H1 (cell line): ENCODE data around the gene XDH. TPM values are rescaled to one million over a fixed set of nuclear protein-coding genes. Genes with fewer than 3 reads are reported as not detected.

Experiments used
- CTCF ChIA-PET: fragments of 300-600 bp; sonication (Branson Sonifier 250); formaldehyde crosslinking; loops from one replicate; lab custom pipeline; 2021; ENCODE audit not compliant: partially characterized antibody; lab: Charles Lee
- POLR2A ChIA-PET: fragments of 300-600 bp; sonication (Branson Sonifier 250); formaldehyde crosslinking; loops from one replicate; lab custom pipeline; 2021; ENCODE audit warnings: inconsistent platforms; ENCODE audit not compliant: partially characterized antibody; lab: Charles Lee
- DNase-seq, 2 experiments: peaks; one replicate each; pipeline versions ENCODE4 v3.0.0 to v3.0.0-alpha.2; 2010 to 2022; ENCODE audit warnings: low spot score in 2 of 2, low read depth in 1 of 2, mixed read lengths in 1 of 2
- FAIRE-seq: peaks from 2 replicates; lab custom pipeline; 2011; peaks lifted over from hg19 to GRCh38; lab: Jason Lieb, UNC
- H2AFZ ChIP-seq: 2 replicates; pipeline ENCODE4 v1.8.1; 2012; ENCODE audit warnings: low read length, inconsistent platforms
- H2AK5ac ChIP-seq: 2 replicates; pipeline ENCODE4 v1.6.1; 2013; ENCODE audit warnings: low read depth, low read length
- H2BK120ac ChIP-seq: replicated peaks from 2 replicates; pipeline ENCODE3; 2013; ENCODE audit warnings: low read depth, low read length, inconsistent platforms
- H2BK12ac ChIP-seq: 2 replicates; pipeline ENCODE4 v1.6.1; 2013; ENCODE audit warnings: low read depth, low read length
- H2BK15ac ChIP-seq: 2 replicates; pipeline ENCODE4 v1.6.1; 2013; ENCODE audit warnings: low read length
- H2BK20ac ChIP-seq: 2 replicates; pipeline ENCODE4 v1.6.1; 2013; ENCODE audit warnings: low read length
- H2BK5ac ChIP-seq: 2 replicates; pipeline ENCODE4 v1.6.1; 2013; ENCODE audit warnings: low read depth, low read length
- H3K14ac ChIP-seq: 2 replicates; pipeline ENCODE4 v1.6.1; 2013; ENCODE audit warnings: inconsistent platforms; ENCODE audit not compliant: insufficient read length
- H3K18ac ChIP-seq: 2 replicates; pipeline ENCODE4 v1.6.1; 2013; ENCODE audit warnings: low read length; ENCODE audit errors: extremely low read depth
- H3K23ac ChIP-seq: 2 replicates; pipeline ENCODE4 v1.6.1; 2013; ENCODE audit warnings: inconsistent platforms; ENCODE audit not compliant: insufficient read length
- H3K23me2 ChIP-seq: 2 replicates; pipeline ENCODE4 v1.6.1; 2013; ENCODE audit warnings: low read depth, low read length
- H3K27ac ChIP-seq: 2 replicates; pipeline ENCODE4 v1.6.1; 2011; ENCODE audit warnings: low read depth, low read length, inconsistent platforms
- H3K27me3 ChIP-seq, 4 experiments: replicated peaks in 1 of 4; 1 replicate in 1 of 4; 2 replicates in 3 of 4; pipeline versions ENCODE4 v1.6.1 to v1.8.1; 2011 to 2013; ENCODE audit warnings: low read length in 3 of 4, mild to moderate bottlenecking in 3 of 4, inconsistent platforms in 2 of 4, mixed read lengths in 2 of 4, moderate library complexity in 1 of 4; ENCODE audit not compliant: control insufficient read depth in 3 of 4, insufficient read depth in 3 of 4; ENCODE audit errors: extremely low read depth in 1 of 4
- H3K36me3 ChIP-seq, 4 experiments: 2 replicates each; pipeline versions ENCODE4 v1.6.1 to v1.8.1; 2011 to 2013; ENCODE audit warnings: mild to moderate bottlenecking in 4 of 4, low read length in 3 of 4, moderate library complexity in 2 of 4, control low read depth in 1 of 4, inconsistent platforms in 1 of 4; ENCODE audit not compliant: insufficient read depth in 4 of 4, control insufficient read depth in 2 of 4
- H3K4ac ChIP-seq: replicated peaks from 2 replicates; pipeline ENCODE3; 2013; ENCODE audit warnings: low read length, low read depth, mixed read lengths, inconsistent platforms; ENCODE audit not compliant: insufficient read length
- H3K4me1 ChIP-seq, 4 experiments: replicated peaks in 1 of 4; 1 replicate in 1 of 4; 2 replicates in 3 of 4; pipeline versions ENCODE4 v1.6.1 to v1.8.1; 2011 to 2013; ENCODE audit warnings: low read length in 3 of 4, inconsistent platforms in 2 of 4, mixed read lengths in 1 of 4; ENCODE audit not compliant: insufficient read depth in 4 of 4, control insufficient read depth in 3 of 4
- H3K4me2 ChIP-seq, 2 experiments: 2 replicates each; pipeline versions ENCODE4 v1.6.1 to v1.8.1; 2011 to 2013; ENCODE audit warnings: low read depth in 2 of 2, low read length in 2 of 2, control low read depth in 1 of 2, inconsistent platforms in 1 of 2, mild to moderate bottlenecking in 1 of 2; ENCODE audit not compliant: insufficient read depth in 1 of 2
- H3K4me3 ChIP-seq, 4 experiments: fragments of 200-600, 300-600 bp in 1 of 4; sonication (generic), shearing (Covaris generic), sonication (Bioruptor Twin) in 1 of 4; 2 replicates each; pipeline versions ENCODE4 v1.5.1 to v1.8.1; 2011 to 2016; ENCODE audit warnings: low read length in 4 of 4, low read depth in 3 of 4, control low read depth in 2 of 4, inconsistent platforms in 2 of 4, mild to moderate bottlenecking in 2 of 4, mixed read lengths in 1 of 4, moderate library complexity in 1 of 4; ENCODE audit not compliant: insufficient read depth in 2 of 4; ENCODE audit errors: extremely low read depth in 1 of 4
- H3K56ac ChIP-seq: replicated peaks from 2 replicates; pipeline ENCODE3; 2013; ENCODE audit warnings: low read depth, mild to moderate bottlenecking, mixed read lengths, low read length, inconsistent platforms; ENCODE audit not compliant: insufficient read length
- H3K79me1 ChIP-seq: 2 replicates; pipeline ENCODE4 v1.6.1; 2013; ENCODE audit warnings: low read depth, low read length, control low read depth
- H3K79me2 ChIP-seq, 2 experiments: 2 replicates each; pipeline versions ENCODE4 v1.6.1 to v1.8.1; 2012 to 2013; ENCODE audit warnings: low read length in 2 of 2, mild to moderate bottlenecking in 2 of 2, inconsistent platforms in 1 of 2; ENCODE audit not compliant: insufficient read depth in 2 of 2, control insufficient read depth in 1 of 2
- H3K9ac ChIP-seq, 4 experiments: replicated peaks in 1 of 4; 1 replicate in 1 of 4; 2 replicates in 3 of 4; pipeline versions ENCODE4 v1.6.1 to v1.8.1; 2011 to 2013; ENCODE audit warnings: low read depth in 3 of 4, low read length in 3 of 4, control low read depth in 2 of 4, mild to moderate bottlenecking in 2 of 4, moderate library complexity in 2 of 4, inconsistent platforms in 1 of 4; ENCODE audit errors: extremely low read depth in 1 of 4
- H3K9me3 ChIP-seq, 2 experiments: 2 replicates each; pipeline versions ENCODE4 v1.6.1 to v1.8.1; 2012 to 2013; ENCODE audit warnings: mild to moderate bottlenecking in 2 of 2, moderate library complexity in 2 of 2, control low read depth in 1 of 2, inconsistent platforms in 1 of 2, low read depth in 1 of 2, low read length in 1 of 2, mixed read lengths in 1 of 2; ENCODE audit not compliant: insufficient read depth in 2 of 2
- H4K20me1 ChIP-seq, 2 experiments: replicated peaks in 1 of 2; 2 replicates each; pipeline versions ENCODE3 to v1.8.1; 2011 to 2013; ENCODE audit warnings: inconsistent platforms in 2 of 2, low read length in 2 of 2, mild to moderate bottlenecking in 1 of 2; ENCODE audit not compliant: insufficient read depth in 2 of 2, control insufficient read depth in 1 of 2
- H4K5ac ChIP-seq: 2 replicates; pipeline ENCODE4 v1.6.1; 2013; ENCODE audit warnings: low read length, low read depth, mixed read lengths, inconsistent platforms; ENCODE audit not compliant: insufficient read length
- H4K8ac ChIP-seq: 2 replicates; pipeline ENCODE4 v1.8.0; 2013; ENCODE audit warnings: mild to moderate bottlenecking, moderate library complexity, low read length, inconsistent platforms; ENCODE audit not compliant: insufficient read depth; ENCODE audit errors: extremely low read depth
- H4K91ac ChIP-seq: replicated peaks from 2 replicates; pipeline ENCODE3; 2013; ENCODE audit warnings: low read length, mixed read lengths, inconsistent platforms; ENCODE audit not compliant: insufficient read length
- FOSL1 ChIP-seq: IDR thresholded peaks from 2 replicates; pipeline ENCODE4 v1.6.1; 2011; ENCODE audit warnings: mild to moderate bottlenecking, low read depth, low read length, moderate library complexity; ENCODE audit not compliant: insufficient read depth
- KDM4A ChIP-seq: IDR thresholded peaks from one replicate; pipeline ENCODE4 v1.7.1; 2012; ENCODE audit warnings: low read depth, mild to moderate bottlenecking, moderate library complexity, low read length, inconsistent platforms; ENCODE audit not compliant: severe bottlenecking
- MAFK ChIP-seq: IDR thresholded peaks from 2 replicates; pipeline ENCODE4 v1.6.1; 2012; ENCODE audit warnings: low read depth, mild to moderate bottlenecking, improper control_type of control experiment, low read length
- PHF8 ChIP-seq: fragments of 200-600 bp; sonication (generic); conservative IDR thresholded peaks from 2 replicates; pipeline ENCODE4 v1.7.1; 2012; ENCODE audit warnings: low read depth, mild to moderate bottlenecking, inconsistent platforms, low read length, moderate library complexity
- USF2 ChIP-seq: IDR thresholded peaks from 2 replicates; pipeline ENCODE4 v1.6.1; 2011; ENCODE audit warnings: low read length, improper control_type of control experiment
- YY1 ChIP-seq: IDR thresholded peaks from 2 replicates; pipeline ENCODE4 v1.6.1; 2011; ENCODE audit warnings: low read depth, mild to moderate bottlenecking, low read length
- ZNF274 ChIP-seq: IDR thresholded peaks from 2 replicates; pipeline ENCODE4 v1.7.0; 2012; ENCODE audit warnings: low read length, borderline replicate concordance; ENCODE audit errors: extremely low read depth
- WGBS, 2 experiments: shearing (Covaris generic) in 1 of 2; methylation state at CpG; one replicate each; pipeline versions ENCODE4 v1.1.6 to v1.1.7; 2013 to 2015; ENCODE audit warnings: low lambda C conversion rate in 2 of 2, mixed read lengths in 2 of 2, inconsistent platforms in 1 of 2, low coverage in 1 of 2, missing lambda C conversion rate in 1 of 2; ENCODE audit not compliant: insufficient replicate concordance in 2 of 2, insufficient coverage in 1 of 2, insufficient read length in 1 of 2; ENCODE audit errors: extremely low coverage in 1 of 2, missing lambda C conversion rate in 1 of 2; 5-methylcytosine and 5-hydroxymethylcytosine counted together
- polyA plus RNA-seq, 7 experiments: library from polyadenylated mRNA; depleted of rRNA in 3 of 7; stranded (reverse) in 5 of 7; unstranded in 2 of 7; fragments of >200 nt in 5 of 7; fragments of 200-250 nt in 2 of 7; gene quantifications; 1 replicate in 5 of 7; 2 replicates in 1 of 7; 4 replicates in 1 of 7; pipeline versions ENCODE4 v1.2.1 to v1.2.3, GENCODE V29; 2011 to 2013; ENCODE audit warnings: missing spikeins in 2 of 7, mixed read lengths in 2 of 7
- total RNA-seq: library from RNA; stranded (reverse); fragmentation: NEBNext Ultra II Directional; extraction: Animal tissue kit (Norgen Biotek cat#: 25700); gene quantifications from 2 replicates; pipeline ENCODE4 v1.2.1, GENCODE V29; 2021
- TF ChIP-seq, protein P1 (sequence below): IDR thresholded peaks from 2 replicates; pipeline ENCODE4 v1.6.1; 2012; ENCODE audit warnings: inconsistent platforms

XDH gene
- total and polyA plus RNA-seq, 2 of the 8 experiments (the other 6 are each of a cell fraction or from before 2014, with no cell fraction given), result 0.68 to 1.2 TPM

- Histone ChIP-seq H2AFZ (no peak overlapping the region), H3K79me2 (no peaks in the 10 kb centered on the region), H4K5ac (no peak overlapping the region), H3K23ac (no peak overlapping the region), H3K4me3 (no peak overlapping the region), H3K18ac (no peak overlapping the region), H2BK15ac (no peak overlapping the region), H3K23me2 (no peaks in the 10 kb centered on the region), H4K20me1 (no peaks in the 10 kb centered on the region), H3K9me3 (peaks cover 0 to 13% of the 10 kb centered on the region in 2 experiments; a peak in 2 of 4 replicates), H2BK120ac (no peak overlapping the region), H3K27ac (no peak overlapping the region), H2BK5ac (no peak overlapping the region), H2BK12ac (no peak overlapping the region), H3K56ac (no peak overlapping the region), H3K4me2 (no peak overlapping the region), H4K91ac (no peak overlapping the region), H4K8ac (no peak overlapping the region), H3K4ac (no peak overlapping the region), H3K36me3 (no peaks in the 10 kb centered on the region; a peak in 1 of 8 replicates), H3K9ac (no peak overlapping the region), H3K79me1 (no peaks in the 10 kb centered on the region), H2BK20ac (no peak overlapping the region), H3K27me3 (no peaks in the 10 kb centered on the region), H3K4me1 (no peaks in the 10 kb centered on the region), H3K14ac (no peak overlapping the region), H2AK5ac (no peak overlapping the region)
- CTCF ChIA-PET, result interaction anchor here (1.2 to 3.0 kb wide), 2 partner anchors 94 to 111 kb away, joined by 4 to 10 read pairs; no protein-coding TSS in a partner anchor
- POLR2A ChIA-PET, result no interaction called here
- TF ChIP-seq KDM4A, result no peak
- TF ChIP-seq USF2, result no peak
- TF ChIP-seq, protein P1, sequence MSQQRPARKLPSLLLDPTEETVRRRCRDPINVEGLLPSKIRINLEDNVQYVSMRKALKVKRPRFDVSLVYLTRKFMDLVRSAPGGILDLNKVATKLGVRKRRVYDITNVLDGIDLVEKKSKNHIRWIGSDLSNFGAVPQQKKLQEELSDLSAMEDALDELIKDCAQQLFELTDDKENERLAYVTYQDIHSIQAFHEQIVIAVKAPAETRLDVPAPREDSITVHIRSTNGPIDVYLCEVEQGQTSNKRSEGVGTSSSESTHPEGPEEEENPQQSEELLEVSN, result no peak
- TF ChIP-seq PHF8, result no peak
- no peak for TF ChIP-seq MAFK
- TF ChIP-seq YY1, result no peak
- no peak for TF ChIP-seq ZNF274
- no peak for TF ChIP-seq FOSL1
- FAIRE-seq, result no peak
- WGBS, 2 experiments, result 89% methylated on average over 2 of the region's 2 CpGs; no CpG with 5 or more reads in 1 of the 2 experiments
- DNase-seq, result no peak
Measured at GRCh38 chr2:31411771-31412170, 2.8 kb downstream of the XDH start.
